ENCODE data around the gene RAPH1.
"Not testable (repeated sequence)": the region's sequence is repeated elsewhere in the genome, so short reads cannot be mapped to it uniquely, and the experiment has no call there.

The RAPH1 gene

GRCh38 chr2:203400805-203401585 lies 134.1 kb downstream of the RAPH1 start:
- no peak overlapping the region for H3K27ac ChIP-seq
- no peak for TF ChIP-seq CTCF (conservative IDR thresholded peaks at IDR 0.05)

DNA sequence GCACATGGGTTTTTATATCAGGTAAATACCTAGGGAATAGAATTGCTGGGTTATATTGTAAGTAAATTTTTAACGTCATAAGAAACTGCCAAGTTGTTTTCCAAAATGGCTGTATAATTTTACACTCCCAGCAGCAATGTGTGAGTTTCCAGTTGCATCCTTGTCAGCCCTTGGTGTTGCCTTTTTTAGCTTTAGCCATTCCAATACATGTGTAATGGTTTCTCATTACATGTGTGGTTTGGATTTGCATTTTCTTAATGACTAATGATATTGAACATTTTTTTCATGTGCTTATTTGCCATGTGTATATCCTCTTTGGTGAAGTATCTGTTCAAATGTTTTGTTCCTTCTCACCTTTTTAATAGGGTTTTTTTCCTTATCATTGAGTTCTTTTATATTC lies 136.1 kb downstream of the RAPH1 start:
- H3K27ac ChIP-seq, result no peak overlapping the region
- TF ChIP-seq CTCF (conservative IDR thresholded peaks at IDR 0.05), result no peak

DNA sequence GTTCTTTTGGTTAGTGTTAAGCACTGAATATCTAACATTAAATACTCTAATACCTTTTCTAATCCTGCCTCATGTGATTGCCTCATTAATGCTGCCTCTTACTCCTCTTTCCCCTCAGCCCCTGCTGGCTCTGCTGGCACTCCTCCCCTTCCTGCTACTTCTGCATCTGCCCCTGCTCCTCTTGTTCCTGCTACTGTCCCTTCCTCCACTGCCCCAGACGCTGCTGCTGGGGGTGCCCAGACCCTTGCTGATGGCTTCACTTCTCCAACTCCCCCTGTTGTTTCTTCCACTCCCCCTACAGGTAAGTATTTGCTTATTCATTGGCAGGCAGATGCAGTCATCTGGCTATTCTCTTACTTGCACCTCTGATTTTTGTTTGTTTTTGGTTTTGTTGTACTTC lies 138.4 kb downstream of the RAPH1 start:
- peak; percentile 39 for TF ChIP-seq CTCF (conservative IDR thresholded peaks at IDR 0.05)
- H3K27ac ChIP-seq, result no peak overlapping the region

DNA sequence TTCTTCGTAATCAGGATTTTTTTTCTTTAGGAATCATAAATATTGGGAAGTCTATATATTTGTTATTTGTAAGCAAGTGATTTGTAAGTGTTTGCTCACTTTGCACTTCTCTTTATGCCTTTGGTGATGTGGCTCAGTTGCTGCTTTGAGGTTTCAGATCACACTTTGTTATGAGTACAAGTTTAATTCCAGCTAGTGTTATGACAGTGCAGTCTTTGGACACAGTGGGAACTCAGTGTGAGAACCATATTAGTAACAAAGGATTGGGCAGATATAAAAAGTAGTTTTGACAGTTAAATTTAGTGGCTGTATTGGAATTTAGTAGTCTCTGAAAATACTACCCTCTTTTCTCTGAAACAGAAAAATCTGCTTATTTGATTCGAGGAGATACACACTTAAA lies 139.2 kb downstream of the RAPH1 start:
- no peak for TF ChIP-seq CTCF (conservative IDR thresholded peaks at IDR 0.05)

DNA sequence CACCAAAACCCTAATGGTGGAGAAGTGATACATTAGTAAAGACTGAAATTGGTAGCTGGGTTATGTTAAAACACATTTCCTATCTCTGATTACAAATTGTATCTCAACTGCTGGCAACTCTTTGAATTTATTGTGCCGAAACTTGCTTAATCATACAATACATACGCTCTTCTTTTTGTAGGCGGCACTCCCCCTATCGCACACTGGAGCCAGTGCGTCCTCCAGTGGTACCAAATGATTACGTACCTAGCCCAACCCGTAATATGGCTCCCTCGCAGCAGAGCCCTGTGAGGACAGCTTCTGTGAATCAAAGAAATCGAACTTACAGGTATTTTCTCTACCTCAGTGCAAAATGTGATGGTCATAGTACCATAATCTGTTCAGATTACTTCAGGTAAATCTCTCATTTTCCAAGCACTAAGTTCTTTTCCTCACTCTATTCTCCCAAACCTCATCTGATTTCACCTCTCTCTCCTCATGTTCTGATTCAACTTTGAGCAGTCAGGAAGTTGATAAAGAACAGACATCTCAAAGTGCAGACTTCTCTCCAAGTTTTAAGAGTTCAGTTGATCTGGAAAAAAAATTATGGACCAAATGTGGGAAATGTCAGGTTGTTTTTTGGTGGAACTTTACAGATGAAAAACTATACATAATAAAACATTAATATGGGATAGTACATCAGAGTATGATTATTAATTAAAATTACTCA lies 140.4 kb downstream of the RAPH1 start:
- TF ChIP-seq CTCF (conservative IDR thresholded peaks at IDR 0.05), result peak; percentile 15; the same call in 1 of the 2 replicates
- no peak overlapping the region for H3K27ac ChIP-seq

More for the DNA sequence above, 139.2 kb downstream of the RAPH1 start:
- H3K27ac ChIP-seq, result no peak overlapping the region

DNA sequence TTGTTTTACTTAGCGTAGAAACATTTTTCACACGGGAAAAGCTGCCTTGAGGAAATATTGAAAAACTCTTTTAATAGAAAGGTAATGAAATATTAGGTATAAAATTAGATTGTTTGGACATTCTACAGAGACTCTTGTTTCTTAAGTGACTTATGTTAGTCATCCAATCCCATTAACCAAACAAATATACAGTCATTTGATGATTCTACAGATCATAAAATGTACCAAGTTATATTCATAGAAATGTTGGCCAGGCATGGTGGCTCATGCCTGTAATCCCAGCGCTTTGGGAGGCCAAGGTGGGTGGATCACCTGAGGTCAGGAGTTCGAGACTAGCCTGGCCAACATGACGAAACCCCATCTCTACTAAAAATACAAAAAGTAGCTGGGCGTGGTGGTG lies 146.9 kb downstream of the RAPH1 start:
- H3K27ac ChIP-seq, result not testable (repeated sequence)

DNA sequence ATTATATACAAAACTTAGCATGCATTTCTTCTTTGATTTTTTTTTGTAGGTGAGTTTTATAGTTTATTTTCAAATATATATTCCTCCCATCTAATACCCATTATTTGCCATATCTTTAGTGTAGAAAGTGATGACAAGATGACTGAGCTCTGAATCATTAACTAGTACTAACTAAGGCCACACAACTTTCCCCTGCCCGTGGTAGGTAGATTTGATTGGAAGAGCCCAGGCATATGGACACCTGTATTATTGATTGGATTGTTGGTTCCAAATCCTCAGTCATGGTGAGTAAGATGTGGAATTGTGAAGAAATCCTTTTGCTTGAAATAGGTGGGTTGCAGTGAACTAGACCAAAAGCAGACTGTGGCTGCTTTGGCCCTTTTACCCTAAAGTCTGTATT lies 152.1 kb downstream of the RAPH1 start:
- no peak overlapping the region for H3K27ac ChIP-seq
- no peak for TF ChIP-seq CTCF (conservative IDR thresholded peaks at IDR 0.05)

DNA sequence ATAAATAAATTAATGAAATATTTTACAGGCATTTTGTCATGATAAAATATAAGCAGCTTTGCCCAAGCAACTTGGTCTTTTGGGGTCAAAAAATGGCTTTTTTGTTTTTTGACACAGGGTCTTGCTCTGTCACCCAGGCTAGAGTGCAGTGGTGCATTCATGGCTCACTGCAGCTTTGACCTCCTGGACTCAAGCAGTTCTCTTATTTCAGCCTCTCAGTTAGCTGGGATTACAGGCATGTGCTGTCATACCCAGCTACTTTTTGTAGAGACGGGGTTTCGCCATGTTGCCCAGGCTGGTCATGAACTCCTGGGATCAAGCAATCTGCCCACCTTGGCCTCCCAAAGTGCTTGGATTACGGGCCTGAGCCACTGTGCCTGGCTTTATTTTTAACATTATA lies 155.9 kb downstream of the RAPH1 start:
- no peak for TF ChIP-seq CTCF (conservative IDR thresholded peaks at IDR 0.05)

More for the DNA sequence above, 155.9 kb downstream of the RAPH1 start:
- H3K27ac ChIP-seq, result no peak overlapping the region
